GM12865 (cell line): ENCODE measurements around the gene MOAP1.
"Not testable (repeated sequence)": the region's sequence is repeated elsewhere in the genome, so short reads cannot be mapped to it uniquely, and the experiment has no call there.

Source experiments
- DNase-seq: peaks from one replicate; pipeline ENCODE4 v3.0.0; 2010; ENCODE audit warnings: low read depth
- H3K4me3 ChIP-seq: 2 replicates; pipeline ENCODE4 v1.5.1; 2011; ENCODE audit warnings: mild to moderate bottlenecking, low read depth, low read length, control low read depth
- TF ChIP-seq, protein P1 (sequence below): IDR thresholded peaks from 2 replicates; pipeline ENCODE4 v1.5.1; 2011; ENCODE audit warnings: low read length, control low read depth, low read depth, inconsistent platforms; ENCODE audit not compliant: insufficient read depth; ENCODE audit errors: missing control alignments

MOAP1 gene

DNA sequence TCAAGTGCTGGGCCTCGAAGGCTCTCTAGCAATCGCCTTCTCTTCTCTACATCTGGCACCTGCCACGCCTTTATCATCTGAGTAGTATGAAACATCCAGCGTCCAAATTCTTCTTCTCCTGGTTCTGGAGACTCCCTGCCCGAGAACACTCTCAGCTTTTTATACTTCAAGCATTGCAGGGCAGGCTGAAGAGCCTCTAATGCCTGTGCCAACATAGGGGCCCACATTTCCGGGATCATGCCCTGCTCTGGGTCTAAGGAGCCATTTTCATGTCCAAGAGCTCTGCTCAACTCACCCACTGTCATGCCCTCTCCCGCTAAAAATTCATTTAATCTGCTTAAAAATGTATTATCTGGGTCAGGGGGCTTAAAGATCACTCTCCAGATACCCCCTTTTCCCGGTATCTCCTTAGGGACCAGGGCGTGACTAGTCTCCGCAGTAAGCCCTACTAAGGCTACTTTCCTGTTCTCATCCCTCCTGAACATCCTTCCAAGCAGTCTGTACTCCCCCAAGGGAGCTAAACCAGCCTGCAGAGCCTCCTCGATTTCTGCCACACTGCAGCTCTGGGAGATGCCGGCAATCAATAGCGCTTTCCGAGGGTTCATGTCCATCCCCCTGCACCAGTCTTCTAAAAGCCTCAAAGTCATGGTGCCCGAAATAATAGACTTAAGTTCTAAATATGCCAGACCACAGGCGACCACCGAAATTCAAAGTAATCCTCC lies 940 bp downstream of the MOAP1 start:
- TF ChIP-seq, protein P1, sequence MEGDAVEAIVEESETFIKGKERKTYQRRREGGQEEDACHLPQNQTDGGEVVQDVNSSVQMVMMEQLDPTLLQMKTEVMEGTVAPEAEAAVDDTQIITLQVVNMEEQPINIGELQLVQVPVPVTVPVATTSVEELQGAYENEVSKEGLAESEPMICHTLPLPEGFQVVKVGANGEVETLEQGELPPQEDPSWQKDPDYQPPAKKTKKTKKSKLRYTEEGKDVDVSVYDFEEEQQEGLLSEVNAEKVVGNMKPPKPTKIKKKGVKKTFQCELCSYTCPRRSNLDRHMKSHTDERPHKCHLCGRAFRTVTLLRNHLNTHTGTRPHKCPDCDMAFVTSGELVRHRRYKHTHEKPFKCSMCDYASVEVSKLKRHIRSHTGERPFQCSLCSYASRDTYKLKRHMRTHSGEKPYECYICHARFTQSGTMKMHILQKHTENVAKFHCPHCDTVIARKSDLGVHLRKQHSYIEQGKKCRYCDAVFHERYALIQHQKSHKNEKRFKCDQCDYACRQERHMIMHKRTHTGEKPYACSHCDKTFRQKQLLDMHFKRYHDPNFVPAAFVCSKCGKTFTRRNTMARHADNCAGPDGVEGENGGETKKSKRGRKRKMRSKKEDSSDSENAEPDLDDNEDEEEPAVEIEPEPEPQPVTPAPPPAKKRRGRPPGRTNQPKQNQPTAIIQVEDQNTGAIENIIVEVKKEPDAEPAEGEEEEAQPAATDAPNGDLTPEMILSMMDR = no peak
- peak overlapping the region; percentile 96 for H3K4me3 ChIP-seq
- DNase-seq = no peak

DNA sequence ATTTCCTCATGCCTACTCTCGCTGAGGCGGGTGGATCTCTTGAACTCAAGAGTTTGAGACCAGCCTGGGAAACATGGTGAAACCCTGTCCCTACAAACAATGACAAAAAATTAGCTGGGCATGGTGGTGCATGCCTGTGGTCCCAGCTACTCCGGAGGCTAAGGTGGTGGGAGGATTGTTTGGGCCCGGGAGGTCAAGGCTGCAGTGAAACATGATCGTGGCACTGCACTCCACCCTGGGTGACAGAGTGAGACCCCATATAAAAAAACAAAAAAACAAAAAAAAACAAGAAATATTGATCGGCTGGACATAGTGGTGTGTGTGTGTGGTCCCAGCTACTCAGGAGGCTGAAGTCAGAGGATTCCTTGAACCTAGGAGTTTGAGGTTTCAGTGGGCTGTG lies 9.2 kb downstream of the MOAP1 start:
- TF ChIP-seq, protein P1 = no peak
- H3K4me3 ChIP-seq = no peak overlapping the region
- no peak for DNase-seq

DNA sequence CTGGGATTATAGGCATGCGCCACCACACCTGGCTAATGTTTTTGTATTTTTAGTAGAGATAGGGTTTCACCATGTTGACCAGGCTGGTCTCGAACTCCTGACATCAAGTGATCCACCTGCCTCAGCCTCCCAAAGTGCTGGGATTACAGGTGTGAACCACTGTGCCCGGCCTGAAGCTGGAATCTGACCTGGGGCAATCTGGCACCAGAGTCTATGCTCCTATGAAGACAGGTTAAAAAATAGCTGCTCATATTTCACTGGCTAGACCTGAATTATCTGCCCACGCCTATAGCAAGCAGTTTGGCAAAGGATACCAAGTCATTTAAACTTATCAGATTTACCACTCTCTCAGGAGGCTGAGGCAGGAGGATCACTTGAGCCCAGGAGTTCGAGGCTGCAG lies 10.0 kb downstream of the MOAP1 start:
- not testable (repeated sequence) for DNase-seq, H3K4me3 ChIP-seq

DNA sequence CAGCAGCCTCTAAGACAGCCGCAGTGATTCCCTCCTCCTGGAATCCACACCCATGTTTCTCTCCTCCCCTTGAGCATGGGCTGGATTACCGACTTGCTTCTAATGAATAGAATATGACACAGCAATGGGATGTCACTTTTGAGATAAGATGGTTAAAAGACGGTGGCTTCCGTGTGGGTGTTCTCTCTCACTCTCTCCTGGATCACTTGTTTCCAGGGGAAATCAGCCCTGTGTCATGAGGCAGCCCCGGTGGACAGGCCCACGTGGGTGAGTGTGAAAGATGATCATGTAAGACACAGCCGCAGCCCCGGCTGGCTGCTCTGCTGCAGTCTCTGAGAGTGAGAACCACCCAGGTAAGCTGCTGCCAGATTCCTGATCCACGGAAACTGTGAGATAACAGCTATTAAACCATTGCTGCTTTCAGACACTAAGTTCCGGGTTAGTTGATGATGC lies 10.7 kb downstream of the MOAP1 start:
- DNase-seq = no peak
- H3K4me3 ChIP-seq = no peak overlapping the region

DNA sequence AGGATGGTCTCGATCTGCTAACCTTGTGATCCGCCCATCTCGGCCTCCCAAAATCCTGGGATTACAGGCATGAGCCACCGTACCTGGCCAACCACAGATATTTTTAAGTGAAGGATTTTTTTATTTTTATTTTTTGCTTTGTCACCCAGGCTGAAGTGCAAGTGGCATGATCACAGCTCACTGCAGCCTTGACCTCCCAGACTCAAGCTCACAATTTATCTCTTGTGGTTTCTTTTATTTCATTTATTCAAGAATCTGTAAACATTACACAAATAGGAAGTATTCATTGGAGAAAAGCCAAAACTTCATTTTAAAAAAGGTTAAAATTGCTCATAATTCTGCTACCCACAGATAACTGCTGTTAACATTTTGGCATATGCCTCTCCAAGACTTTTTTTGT lies 13.3 kb downstream of the MOAP1 start:
- TF ChIP-seq, protein P1 = no peak
- no peak for DNase-seq
- no peak overlapping the region for H3K4me3 ChIP-seq

More for the DNA sequence above, 10.7 kb downstream of the MOAP1 start:
- TF ChIP-seq, protein P1 = no peak

DNA sequence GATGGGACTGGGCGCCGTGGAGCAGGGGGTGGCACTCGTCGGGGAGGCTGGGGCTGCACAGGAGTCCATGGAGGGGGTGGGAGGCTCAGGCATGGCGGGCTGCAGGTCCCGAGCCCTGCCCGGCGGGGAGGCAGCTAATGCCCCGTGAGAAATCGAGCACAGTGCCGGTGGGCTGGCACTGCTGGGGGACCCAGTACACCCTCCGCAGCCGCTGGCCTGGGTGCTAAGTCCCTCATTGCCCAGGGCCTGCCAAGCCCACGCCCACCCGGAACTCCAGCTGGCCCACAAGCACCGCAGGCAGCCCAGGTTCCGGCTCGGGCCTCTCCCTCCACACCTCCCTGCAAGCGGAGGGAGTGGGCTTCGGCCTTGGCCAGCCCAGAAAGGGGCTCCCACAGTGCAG lies 14.6 kb downstream of the MOAP1 start:
- H3K4me3 ChIP-seq, DNase-seq: not testable (repeated sequence)

DNA sequence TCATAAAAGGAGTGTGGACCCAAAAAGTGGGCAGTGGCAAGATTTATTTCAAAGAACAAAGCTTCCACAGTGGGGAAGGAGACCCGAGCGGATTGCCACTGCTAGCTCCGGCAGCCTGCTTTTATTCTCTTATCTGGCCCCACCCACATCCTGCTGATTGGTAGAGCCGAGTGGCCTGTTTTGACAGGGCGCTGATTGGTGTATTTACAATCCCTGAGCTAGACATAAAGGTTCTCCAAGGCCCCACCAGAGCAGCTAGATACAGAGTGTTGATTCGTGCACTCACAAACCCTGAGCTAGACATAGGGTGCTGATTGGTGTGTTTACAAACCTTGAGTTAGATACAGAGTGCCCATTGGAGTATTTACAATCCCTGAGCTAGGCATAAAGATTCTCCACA lies 15.1 kb downstream of the MOAP1 start:
- H3K4me3 ChIP-seq, DNase-seq: not testable (repeated sequence)

DNA sequence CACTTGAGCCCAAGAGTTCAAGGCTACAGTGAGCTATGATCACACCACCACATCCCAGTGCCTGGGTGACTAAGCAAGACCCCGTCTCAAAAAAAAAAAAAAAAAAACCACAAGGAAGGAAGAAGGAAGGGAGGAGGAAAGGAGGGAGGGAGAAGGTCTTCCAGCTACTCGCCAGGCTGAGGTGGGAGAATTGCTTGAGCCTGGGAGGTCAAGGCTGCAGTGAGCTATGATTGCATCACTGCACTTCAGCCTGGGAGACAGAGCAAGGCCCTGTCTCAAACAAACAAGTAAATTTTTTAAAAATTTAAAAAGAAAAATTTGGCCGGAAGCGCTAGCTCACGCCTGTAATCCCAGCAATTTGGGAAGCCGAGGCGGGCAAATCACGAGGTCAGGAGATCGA lies 16.1 kb downstream of the MOAP1 start:
- not testable (repeated sequence) for H3K4me3 ChIP-seq, DNase-seq

DNA sequence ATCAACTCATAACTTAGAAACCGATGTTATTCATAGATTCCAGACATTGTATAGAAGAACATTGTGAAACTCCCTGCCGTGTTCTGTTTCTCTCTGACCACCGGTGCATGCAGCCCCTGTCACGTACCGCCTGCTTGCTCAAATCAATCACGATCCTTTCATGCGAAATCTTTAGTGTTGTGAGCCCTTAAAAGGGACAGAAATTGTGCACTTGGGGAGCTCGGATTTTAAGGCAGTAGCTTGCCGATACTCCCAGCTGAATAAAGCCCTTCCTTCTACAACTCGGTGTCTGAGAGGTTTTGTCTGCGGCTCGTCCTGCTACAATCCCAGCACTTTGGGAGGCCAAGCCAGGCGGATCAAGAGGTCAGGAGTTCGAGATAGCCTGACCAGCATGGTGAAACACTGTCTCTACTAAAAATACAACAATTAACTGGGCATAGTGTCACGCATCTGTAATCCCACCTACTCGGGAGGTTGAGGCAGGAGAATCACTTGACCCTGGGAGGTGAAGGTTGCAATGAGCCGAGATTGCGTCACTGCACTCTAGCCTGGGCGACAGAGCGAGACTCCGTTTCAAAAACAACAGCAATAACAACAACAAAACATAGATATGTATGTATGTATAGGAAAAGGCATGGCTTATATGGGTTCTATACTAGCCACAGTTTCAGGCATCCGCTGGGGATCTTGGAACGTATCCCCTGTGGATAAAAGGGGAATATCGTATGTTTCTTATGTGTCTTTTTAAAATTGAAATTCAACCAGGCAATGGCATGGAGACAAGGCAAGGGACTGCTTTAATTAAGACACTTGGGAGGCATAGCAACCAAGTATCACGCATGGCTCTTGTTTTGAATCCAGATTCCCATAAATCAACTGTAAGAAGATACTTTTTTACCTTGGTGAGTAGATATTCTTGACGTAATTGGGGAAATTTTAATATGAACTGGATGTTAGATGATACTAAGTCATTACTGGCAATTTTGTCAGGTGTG lies 19.1 kb downstream of the MOAP1 start:
- peak; percentile 46 for DNase-seq
- H3K4me3 ChIP-seq = not testable (repeated sequence)
